WTC11 (cell line): Measurements from ENCODE around the gene IL16.

Experiments used
- ELF4 ChIP-seq: sonication (generic); formaldehyde crosslinking; IDR thresholded peaks from 2 replicates; pipeline ENCODE4 v1.8.1; 2022; ENCODE audit warnings: low read depth, mild to moderate bottlenecking, moderate library complexity, missing genetic modification reagents
- ETV6 ChIP-seq: sonication (generic); formaldehyde crosslinking; IDR thresholded peaks from 2 replicates; pipeline ENCODE4 v1.8.1; 2022; ENCODE audit warnings: mild to moderate bottlenecking, missing genetic modification reagents
- GABPB1 ChIP-seq: sonication (generic); formaldehyde crosslinking; IDR thresholded peaks from 2 replicates; pipeline ENCODE4 v1.8.1; 2023; ENCODE audit warnings: mild to moderate bottlenecking, missing genetic modification reagents
- NFATC4 ChIP-seq: fragments of 250-450 bp; sonication (Bioruptor Pico); IDR thresholded peaks from 2 replicates; pipeline ENCODE4 v1.9.0; 2021; ENCODE audit warnings: mild to moderate bottlenecking
- RELA ChIP-seq: sonication (generic); formaldehyde crosslinking; IDR thresholded peaks from 2 replicates; pipeline ENCODE4 v1.8.1; 2022; ENCODE audit warnings: missing genetic modification reagents, mild to moderate bottlenecking, borderline replicate concordance
- SP1 ChIP-seq: sonication (generic); formaldehyde crosslinking; conservative IDR thresholded peaks from 2 replicates; pipeline ENCODE4 v1.8.1; 2022; ENCODE audit warnings: missing genetic modification reagents
- ZNF263 ChIP-seq: sonication (generic); formaldehyde crosslinking; IDR thresholded peaks from 2 replicates; pipeline ENCODE4 v1.8.1; 2022; ENCODE audit warnings: low read depth, mild to moderate bottlenecking, moderate library complexity, missing genetic modification reagents
- TF ChIP-seq, protein P1 (sequence below): sonication (generic); formaldehyde crosslinking; conservative IDR thresholded peaks from 2 replicates; pipeline ENCODE4 v1.8.1; 2022; ENCODE audit warnings: mild to moderate bottlenecking, missing genetic modification reagents
- TF ChIP-seq, protein P2 (sequence below): fragments of 200-600 bp; IDR thresholded peaks from 2 replicates; pipeline ENCODE4 v1.8.0; 2022; ENCODE audit warnings: antibody characterized with exemption
- TF ChIP-seq, protein P3 (sequence below): sonication (generic); formaldehyde crosslinking; IDR thresholded peaks from 2 replicates; pipeline ENCODE4 v1.8.0; 2022; ENCODE audit warnings: mild to moderate bottlenecking, missing genetic modification reagents
- TF ChIP-seq, protein P4 (sequence below): sonication (generic); formaldehyde crosslinking; IDR thresholded peaks from 2 replicates; pipeline ENCODE4 v1.8.1; 2023; ENCODE audit warnings: mild to moderate bottlenecking, missing genetic modification reagents, borderline replicate concordance
- TF ChIP-seq, protein P5 (sequence below): sonication (generic); formaldehyde crosslinking; IDR thresholded peaks from 2 replicates; pipeline ENCODE4 v1.8.0; 2022; ENCODE audit warnings: mild to moderate bottlenecking, missing genetic modification reagents
- TF ChIP-seq, protein P6 (sequence below): sonication (generic); formaldehyde crosslinking; IDR thresholded peaks from 2 replicates; pipeline ENCODE4 v1.8.1; 2023; ENCODE audit warnings: mild to moderate bottlenecking, missing genetic modification reagents, moderate library complexity

DNA sequence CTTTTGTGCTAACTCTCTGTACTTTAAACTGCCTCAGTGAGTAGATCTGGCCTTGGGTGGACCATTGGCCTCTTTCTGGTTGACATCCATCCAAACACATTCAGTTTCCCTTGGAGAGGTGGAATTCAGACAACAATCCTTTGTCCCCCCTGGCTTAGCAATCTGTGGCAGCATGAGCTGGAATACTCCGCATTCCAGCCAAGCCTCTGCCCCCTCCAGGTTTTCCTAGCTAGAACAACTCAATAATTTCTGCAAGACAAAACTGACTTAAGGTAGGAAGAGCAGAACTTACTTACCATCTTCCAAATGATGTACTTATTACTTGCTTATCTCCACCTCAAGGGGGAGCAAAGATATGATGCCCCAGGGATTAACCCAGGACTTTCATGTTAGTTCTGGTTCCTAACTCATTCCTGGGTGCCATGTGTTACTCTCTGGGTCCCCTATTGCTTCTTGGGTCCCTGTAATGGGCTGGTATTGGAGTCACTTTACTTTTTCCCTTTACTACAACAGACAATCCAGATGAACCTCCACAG lies 21.8 kb upstream of the IL16 start:
- TF ChIP-seq, protein P1, sequence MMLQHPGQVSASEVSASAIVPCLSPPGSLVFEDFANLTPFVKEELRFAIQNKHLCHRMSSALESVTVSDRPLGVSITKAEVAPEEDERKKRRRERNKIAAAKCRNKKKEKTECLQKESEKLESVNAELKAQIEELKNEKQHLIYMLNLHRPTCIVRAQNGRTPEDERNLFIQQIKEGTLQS (CRISPR knock-in tag), result no peak
- no peak for TF ChIP-seq SP1 (CRISPR knock-in tag)
- TF ChIP-seq, protein P2, sequence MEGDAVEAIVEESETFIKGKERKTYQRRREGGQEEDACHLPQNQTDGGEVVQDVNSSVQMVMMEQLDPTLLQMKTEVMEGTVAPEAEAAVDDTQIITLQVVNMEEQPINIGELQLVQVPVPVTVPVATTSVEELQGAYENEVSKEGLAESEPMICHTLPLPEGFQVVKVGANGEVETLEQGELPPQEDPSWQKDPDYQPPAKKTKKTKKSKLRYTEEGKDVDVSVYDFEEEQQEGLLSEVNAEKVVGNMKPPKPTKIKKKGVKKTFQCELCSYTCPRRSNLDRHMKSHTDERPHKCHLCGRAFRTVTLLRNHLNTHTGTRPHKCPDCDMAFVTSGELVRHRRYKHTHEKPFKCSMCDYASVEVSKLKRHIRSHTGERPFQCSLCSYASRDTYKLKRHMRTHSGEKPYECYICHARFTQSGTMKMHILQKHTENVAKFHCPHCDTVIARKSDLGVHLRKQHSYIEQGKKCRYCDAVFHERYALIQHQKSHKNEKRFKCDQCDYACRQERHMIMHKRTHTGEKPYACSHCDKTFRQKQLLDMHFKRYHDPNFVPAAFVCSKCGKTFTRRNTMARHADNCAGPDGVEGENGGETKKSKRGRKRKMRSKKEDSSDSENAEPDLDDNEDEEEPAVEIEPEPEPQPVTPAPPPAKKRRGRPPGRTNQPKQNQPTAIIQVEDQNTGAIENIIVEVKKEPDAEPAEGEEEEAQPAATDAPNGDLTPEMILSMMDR, result no peak
- TF ChIP-seq, protein P3, sequence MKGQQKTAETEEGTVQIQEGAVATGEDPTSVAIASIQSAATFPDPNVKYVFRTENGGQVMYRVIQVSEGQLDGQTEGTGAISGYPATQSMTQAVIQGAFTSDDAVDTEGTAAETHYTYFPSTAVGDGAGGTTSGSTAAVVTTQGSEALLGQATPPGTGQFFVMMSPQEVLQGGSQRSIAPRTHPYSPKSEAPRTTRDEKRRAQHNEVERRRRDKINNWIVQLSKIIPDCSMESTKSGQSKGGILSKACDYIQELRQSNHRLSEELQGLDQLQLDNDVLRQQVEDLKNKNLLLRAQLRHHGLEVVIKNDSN (CRISPR knock-in tag), result no peak
- TF ChIP-seq, protein P4, sequence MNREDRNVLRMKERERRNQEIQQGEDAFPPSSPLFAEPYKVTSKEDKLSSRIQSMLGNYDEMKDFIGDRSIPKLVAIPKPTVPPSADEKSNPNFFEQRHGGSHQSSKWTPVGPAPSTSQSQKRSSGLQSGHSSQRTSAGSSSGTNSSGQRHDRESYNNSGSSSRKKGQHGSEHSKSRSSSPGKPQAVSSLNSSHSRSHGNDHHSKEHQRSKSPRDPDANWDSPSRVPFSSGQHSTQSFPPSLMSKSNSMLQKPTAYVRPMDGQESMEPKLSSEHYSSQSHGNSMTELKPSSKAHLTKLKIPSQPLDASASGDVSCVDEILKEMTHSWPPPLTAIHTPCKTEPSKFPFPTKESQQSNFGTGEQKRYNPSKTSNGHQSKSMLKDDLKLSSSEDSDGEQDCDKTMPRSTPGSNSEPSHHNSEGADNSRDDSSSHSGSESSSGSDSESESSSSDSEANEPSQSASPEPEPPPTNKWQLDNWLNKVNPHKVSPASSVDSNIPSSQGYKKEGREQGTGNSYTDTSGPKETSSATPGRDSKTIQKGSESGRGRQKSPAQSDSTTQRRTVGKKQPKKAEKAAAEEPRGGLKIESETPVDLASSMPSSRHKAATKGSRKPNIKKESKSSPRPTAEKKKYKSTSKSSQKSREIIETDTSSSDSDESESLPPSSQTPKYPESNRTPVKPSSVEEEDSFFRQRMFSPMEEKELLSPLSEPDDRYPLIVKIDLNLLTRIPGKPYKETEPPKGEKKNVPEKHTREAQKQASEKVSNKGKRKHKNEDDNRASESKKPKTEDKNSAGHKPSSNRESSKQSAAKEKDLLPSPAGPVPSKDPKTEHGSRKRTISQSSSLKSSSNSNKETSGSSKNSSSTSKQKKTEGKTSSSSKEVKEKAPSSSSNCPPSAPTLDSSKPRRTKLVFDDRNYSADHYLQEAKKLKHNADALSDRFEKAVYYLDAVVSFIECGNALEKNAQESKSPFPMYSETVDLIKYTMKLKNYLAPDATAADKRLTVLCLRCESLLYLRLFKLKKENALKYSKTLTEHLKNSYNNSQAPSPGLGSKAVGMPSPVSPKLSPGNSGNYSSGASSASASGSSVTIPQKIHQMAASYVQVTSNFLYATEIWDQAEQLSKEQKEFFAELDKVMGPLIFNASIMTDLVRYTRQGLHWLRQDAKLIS (CRISPR knock-in tag), result no peak
- TF ChIP-seq, protein P5, sequence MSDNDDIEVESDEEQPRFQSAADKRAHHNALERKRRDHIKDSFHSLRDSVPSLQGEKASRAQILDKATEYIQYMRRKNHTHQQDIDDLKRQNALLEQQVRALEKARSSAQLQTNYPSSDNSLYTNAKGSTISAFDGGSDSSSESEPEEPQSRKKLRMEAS (CRISPR knock-in tag), result no peak
- TF ChIP-seq, protein P6, sequence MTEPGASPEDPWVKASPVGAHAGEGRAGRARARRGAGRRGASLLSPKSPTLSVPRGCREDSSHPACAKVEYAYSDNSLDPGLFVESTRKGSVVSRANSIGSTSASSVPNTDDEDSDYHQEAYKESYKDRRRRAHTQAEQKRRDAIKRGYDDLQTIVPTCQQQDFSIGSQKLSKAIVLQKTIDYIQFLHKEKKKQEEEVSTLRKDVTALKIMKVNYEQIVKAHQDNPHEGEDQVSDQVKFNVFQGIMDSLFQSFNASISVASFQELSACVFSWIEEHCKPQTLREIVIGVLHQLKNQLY (CRISPR knock-in tag), result no peak
- no peak for TF ChIP-seq RELA
- no peak for TF ChIP-seq NFATC4 (CRISPR knock-in tag)
- no peak for TF ChIP-seq GABPB1 (CRISPR knock-in tag)
- TF ChIP-seq ELF4 (CRISPR knock-in tag), result no peak
- no peak for TF ChIP-seq ZNF263 (CRISPR knock-in tag)
- no peak for TF ChIP-seq ETV6
